ENCODE results near the gene ZNF598. TPM values are rescaled to one million over a fixed set of nuclear protein-coding genes. Genes with fewer than 3 reads are reported as not detected.

Gene ZNF598
- total and polyA plus RNA-seq, 2 of the 13 experiments (the other 11 are each of a cell fraction or from before 2014, with no cell fraction given) = 13.5 to 14.2 TPM

GRCh38 chr16:2027024-2028010 lies 17.7 kb upstream of the ZNF598 start (continued):
- TF ChIP-seq CEBPB (IDR thresholded peaks at IDR 0.05; ENCODE audit: borderline replicate concordance, low read depth, low read length) (no peak), NR2F6 (IDR thresholded peaks at IDR 0.05) (no peak), NR2F6 (CRISPR knock-in tag; IDR thresholded peaks at IDR 0.05) (peak; percentile 43; the same call in 1 of the 2 replicates), ZNF160 (CRISPR knock-in tag; IDR thresholded peaks at IDR 0.05) (no peak), HNF4A (CRISPR knock-in tag; IDR thresholded peaks at IDR 0.05) (0 out of 2 replicates have a peak, but pooled peaks have one; percentile 8), ZNF468 (CRISPR knock-in tag; IDR thresholded peaks at IDR 0.05) (peak; percentile 83; the same call in 1 of the 2 replicates), RBFOX2 (IDR thresholded peaks at IDR 0.05; ENCODE audit: low read depth, low read length) (0 out of 2 replicates have a peak, but pooled peaks have one; percentile 20), ZNF816 (CRISPR knock-in tag; IDR thresholded peaks at IDR 0.05; ENCODE audit: borderline replicate concordance) (no peak), YEATS4 (CRISPR knock-in tag; IDR thresholded peaks at IDR 0.05; ENCODE audit: borderline replicate concordance) (peak; percentile 27; the same call in 1 of the 2 replicates), RXRA (CRISPR knock-in tag; IDR thresholded peaks at IDR 0.05) (peak; percentile 51; the same call in 1 of the 2 replicates), ZNF616 (CRISPR knock-in tag; IDR thresholded peaks at IDR 0.05; ENCODE audit: low read depth) (0 out of 2 replicates have a peak, but pooled peaks have one; percentile 57), MTA1 (CRISPR knock-in tag; IDR thresholded peaks at IDR 0.05; ENCODE audit: borderline replicate concordance) (no peak), ZNF280B (CRISPR knock-in tag; IDR thresholded peaks at IDR 0.05; ENCODE audit: borderline replicate concordance) (0 out of 2 replicates have a peak, but pooled peaks have one; percentile 29), ZNF562 (CRISPR knock-in tag; IDR thresholded peaks at IDR 0.05; ENCODE audit: borderline replicate concordance) (no peak), KDM5B (CRISPR knock-in tag; IDR thresholded peaks at IDR 0.05; ENCODE audit: borderline replicate concordance) (peak; percentile 50; the same call in 1 of the 2 replicates)
- TF ChIP-seq, protein P1, sequence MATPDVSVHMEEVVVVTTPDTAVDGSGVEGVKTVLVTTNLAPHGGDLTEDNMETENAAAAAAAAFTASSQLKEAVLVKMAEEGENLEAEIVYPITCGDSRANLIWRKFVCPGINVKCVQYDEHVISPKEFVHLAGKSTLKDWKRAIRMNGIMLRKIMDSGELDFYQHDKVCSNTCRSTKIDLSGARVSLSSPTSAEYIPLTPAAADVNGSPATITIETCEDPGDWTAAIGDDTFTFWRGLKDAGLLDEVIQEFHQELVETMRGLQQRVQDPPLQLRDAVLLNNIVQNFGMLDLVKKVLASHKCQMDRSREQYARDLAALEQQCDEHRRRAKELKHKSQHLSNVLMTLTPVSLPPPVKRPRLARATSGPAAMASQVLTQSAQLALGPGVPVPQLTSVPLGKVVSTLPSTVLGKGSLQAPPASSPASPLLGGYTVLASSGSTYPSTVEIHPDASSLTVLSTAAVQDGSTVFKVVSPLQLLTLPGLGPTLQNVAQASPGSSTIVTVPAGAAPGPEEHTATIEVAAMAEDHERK (CRISPR knock-in tag; IDR thresholded peaks at IDR 0.05; ENCODE audit: low read depth) = no peak
- TF ChIP-seq, protein P2, sequence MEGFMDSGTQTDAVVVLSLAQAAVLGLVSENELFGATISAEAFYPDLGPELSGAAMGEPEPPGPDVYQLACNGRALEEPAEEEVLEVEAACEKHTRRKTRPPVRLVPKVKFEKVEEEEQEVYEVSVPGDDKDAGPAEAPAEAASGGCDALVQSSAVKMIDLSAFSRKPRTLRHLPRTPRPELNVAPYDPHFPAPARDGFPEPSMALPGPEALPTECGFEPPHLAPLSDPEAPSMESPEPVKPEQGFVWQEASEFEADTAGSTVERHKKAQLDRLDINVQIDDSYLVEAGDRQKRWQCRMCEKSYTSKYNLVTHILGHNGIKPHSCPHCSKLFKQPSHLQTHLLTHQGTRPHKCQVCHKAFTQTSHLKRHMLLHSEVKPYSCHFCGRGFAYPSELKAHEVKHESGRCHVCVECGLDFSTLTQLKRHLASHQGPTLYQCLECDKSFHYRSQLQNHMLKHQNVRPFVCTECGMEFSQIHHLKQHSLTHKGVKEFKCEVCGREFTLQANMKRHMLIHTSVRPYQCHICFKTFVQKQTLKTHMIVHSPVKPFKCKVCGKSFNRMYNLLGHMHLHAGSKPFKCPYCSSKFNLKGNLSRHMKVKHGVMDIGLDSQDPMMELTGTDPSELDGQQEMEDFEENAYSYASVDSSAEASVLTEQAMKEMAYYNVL (CRISPR knock-in tag; IDR thresholded peaks at IDR 0.05; ENCODE audit: borderline replicate concordance) = 0 out of 2 replicates have a peak, but pooled peaks have one; percentile 15
- TF ChIP-seq, protein P3, sequence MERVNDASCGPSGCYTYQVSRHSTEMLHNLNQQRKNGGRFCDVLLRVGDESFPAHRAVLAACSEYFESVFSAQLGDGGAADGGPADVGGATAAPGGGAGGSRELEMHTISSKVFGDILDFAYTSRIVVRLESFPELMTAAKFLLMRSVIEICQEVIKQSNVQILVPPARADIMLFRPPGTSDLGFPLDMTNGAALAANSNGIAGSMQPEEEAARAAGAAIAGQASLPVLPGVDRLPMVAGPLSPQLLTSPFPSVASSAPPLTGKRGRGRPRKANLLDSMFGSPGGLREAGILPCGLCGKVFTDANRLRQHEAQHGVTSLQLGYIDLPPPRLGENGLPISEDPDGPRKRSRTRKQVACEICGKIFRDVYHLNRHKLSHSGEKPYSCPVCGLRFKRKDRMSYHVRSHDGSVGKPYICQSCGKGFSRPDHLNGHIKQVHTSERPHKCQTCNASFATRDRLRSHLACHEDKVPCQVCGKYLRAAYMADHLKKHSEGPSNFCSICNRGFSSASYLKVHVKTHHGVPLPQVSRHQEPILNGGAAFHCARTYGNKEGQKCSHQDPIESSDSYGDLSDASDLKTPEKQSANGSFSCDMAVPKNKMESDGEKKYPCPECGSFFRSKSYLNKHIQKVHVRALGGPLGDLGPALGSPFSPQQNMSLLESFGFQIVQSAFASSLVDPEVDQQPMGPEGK (CRISPR knock-in tag; IDR thresholded peaks at IDR 0.05) = peak; percentile 76; the same call in 1 of the 2 replicates
- TF ChIP-seq, protein P4, sequence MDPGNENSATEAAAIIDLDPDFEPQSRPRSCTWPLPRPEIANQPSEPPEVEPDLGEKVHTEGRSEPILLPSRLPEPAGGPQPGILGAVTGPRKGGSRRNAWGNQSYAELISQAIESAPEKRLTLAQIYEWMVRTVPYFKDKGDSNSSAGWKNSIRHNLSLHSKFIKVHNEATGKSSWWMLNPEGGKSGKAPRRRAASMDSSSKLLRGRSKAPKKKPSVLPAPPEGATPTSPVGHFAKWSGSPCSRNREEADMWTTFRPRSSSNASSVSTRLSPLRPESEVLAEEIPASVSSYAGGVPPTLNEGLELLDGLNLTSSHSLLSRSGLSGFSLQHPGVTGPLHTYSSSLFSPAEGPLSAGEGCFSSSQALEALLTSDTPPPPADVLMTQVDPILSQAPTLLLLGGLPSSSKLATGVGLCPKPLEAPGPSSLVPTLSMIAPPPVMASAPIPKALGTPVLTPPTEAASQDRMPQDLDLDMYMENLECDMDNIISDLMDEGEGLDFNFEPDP (CRISPR knock-in tag; conservative IDR thresholded peaks at IDR 0.05) = no peak

Data from HepG2 (cell line).